Tibial nerve (tissue), 3 donors: ENCODE results near the gene CHST15.

ENCODE experiments used
- CTCF ChIP-seq, 5 experiments: fragments of 200-600 bp in 3 of 5; fragments of 450-650 bp in 2 of 5; sonication (generic) in 3 of 5; IDR thresholded peaks; one replicate each; pipeline ENCODE4 v1.5.1; 2016 to 2019; ENCODE audit warnings: antibody characterized with exemption in 5 of 5, mild to moderate bottlenecking in 3 of 5, moderate library complexity in 2 of 5
- POLR2A ChIP-seq, 2 donors: fragments of 450-650 bp; IDR thresholded peaks; one replicate each; pipeline ENCODE4 v1.6.1; 2017; ENCODE audit warnings: antibody characterized with exemption in 2 of 2, mild to moderate bottlenecking in 2 of 2, moderate library complexity in 2 of 2

- no peak for TF ChIP-seq CTCF (IDR thresholded peaks at IDR 0.05)
- TF ChIP-seq POLR2A (IDR thresholded peaks at IDR 0.05), result no peak
These were observed 8.0 kb upstream of the CHST15 start for GRCh38 chr10:124101351-124101750.
